Esophagus squamous epithelium (tissue), 5 donors: ENCODE results near the gene UPK1B. TPM values are rescaled to one million over a fixed set of nuclear protein-coding genes. Genes with fewer than 3 reads are reported as not detected.

Experiments
- DNase-seq: peaks from one replicate; lab custom pipeline; 2025; lab: John Stamatoyannopoulos, UW
- H3K27ac ChIP-seq, 4 donors: fragments of 200-600 bp; sonication (generic); one replicate each; pipeline ENCODE4 v1.5.1; 2016 to 2019; ENCODE audit warnings: mild to moderate bottlenecking in 1 of 4
- H3K27me3 ChIP-seq, 4 donors: fragments of 200-600 bp; sonication (generic); 1 replicate in 3 of 4; 2 replicates in 1 of 4; pipeline versions ENCODE4 v1.5.1 to v1.6.0; 2017 to 2021; ENCODE audit warnings: antibody characterized with exemption in 1 of 4
- H3K36me3 ChIP-seq, 3 donors: fragments of 200-600 bp; sonication (generic); one replicate each; pipeline ENCODE4 v1.5.1; 2016 to 2019
- H3K4me1 ChIP-seq, 3 donors: fragments of 200-600 bp; sonication (generic); one replicate each; pipeline ENCODE4 v1.5.1; 2017 to 2019
- H3K4me3 ChIP-seq, 4 donors: fragments of 200-600 bp; sonication (generic); 1 replicate in 3 of 4; 2 replicates in 1 of 4; pipeline ENCODE4 v1.5.1; 2016 to 2019; ENCODE audit warnings: mild to moderate bottlenecking in 2 of 4, moderate library complexity in 1 of 4
- H3K9me3 ChIP-seq, 3 donors: fragments of 200-600 bp; sonication (generic); one replicate each; pipeline ENCODE4 v1.5.1; 2016 to 2019
- POLR2A ChIP-seq, 4 donors: fragments of 450-650 bp; IDR thresholded peaks; one replicate each; pipeline ENCODE4 v1.6.1; 2017; ENCODE audit warnings: antibody characterized with exemption in 4 of 4, mild to moderate bottlenecking in 4 of 4, moderate library complexity in 3 of 4
- WGBS, 2 donors: methylation state at CpG; one replicate each; pipeline ENCODE4 v1.1.5; 2018; 5-methylcytosine and 5-hydroxymethylcytosine counted together
- intact Hi-C: fragments of 100-400 bp; cut with DNase I; formaldehyde crosslinking; loops from one replicate; pipeline ENCODE4 v1.15.0; 2022
- total RNA-seq, 4 donors: library from RNA; depleted of rRNA; stranded (reverse); fragments of >200 nt; gene quantifications; one replicate each; pipeline ENCODE4 v1.1.0, GENCODE V29; 2016
- TF ChIP-seq, protein P1 (sequence below), 6 experiments: fragments of 450-650 bp in 4 of 6; fragments of 200-600 bp in 2 of 6; sonication (generic) in 2 of 6; IDR thresholded peaks; one replicate each; pipeline ENCODE4 v1.5.1; 2016 to 2019; ENCODE audit warnings: antibody characterized with exemption in 6 of 6, mild to moderate bottlenecking in 4 of 6, moderate library complexity in 4 of 6
- donor health status: DM: yes; HTN: yes; CAD: no.

Gene UPK1B
- total RNA-seq, 4 donors from 2014 or later: 0.26 to 5.9 (median 2.6) TPM

DNA sequence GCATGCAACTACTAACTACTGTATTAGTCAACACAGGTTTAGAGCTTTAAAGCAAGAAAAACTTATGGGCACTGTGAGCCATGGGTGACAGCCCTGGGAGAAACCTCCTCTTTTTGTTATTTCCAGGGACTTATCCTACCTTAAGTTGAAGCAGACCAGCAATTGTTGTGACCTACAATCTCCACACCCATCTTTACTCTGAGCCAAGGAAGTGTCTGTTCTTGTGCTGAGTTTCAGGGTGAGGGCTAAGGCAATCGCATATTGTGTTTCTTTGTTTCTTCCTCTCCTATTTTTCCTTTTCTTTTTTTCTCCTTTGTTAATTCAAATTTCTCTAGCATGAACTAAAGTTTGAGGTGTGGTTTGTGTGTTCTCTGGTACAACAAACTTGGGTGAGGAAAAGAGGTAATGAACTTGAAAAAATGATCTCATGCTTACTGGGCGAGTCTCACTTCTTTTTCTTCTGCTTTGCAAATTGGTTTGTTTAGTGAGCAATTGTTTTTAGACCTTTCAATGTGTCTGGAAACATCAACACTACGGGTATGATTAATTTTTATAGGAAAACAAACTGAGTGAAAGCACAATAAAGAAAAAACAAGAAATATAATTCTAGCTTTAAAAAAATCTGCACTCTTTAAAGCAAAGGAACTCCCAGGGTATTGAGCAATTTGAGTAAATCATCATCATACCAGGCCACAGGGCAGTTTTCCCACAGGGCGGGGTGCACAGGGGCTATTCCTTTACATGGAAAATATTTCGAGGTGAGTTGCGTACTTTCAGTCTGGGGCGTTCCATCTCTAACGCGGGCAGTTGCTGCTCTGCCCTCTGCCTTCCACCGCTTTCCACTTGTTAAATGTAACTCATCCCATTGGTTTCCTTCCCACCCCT lies 2.7 kb downstream of the UPK1B start:
- DNase-seq: no peak
- Histone ChIP-seq H3K27ac (peak overlapping the region; percentile 55 to 84 (median 74)), H3K9me3 (no peaks in the 10 kb centered on the region), H3K4me3 (no peak overlapping the region), H3K36me3 (no peaks in the 10 kb centered on the region), H3K4me1 (peaks cover 0 to 18% (median 0%) of the 10 kb centered on the region in 3 donors), H3K27me3 (no peaks in the 10 kb centered on the region)
- no peak for TF ChIP-seq POLR2A (IDR thresholded peaks at IDR 0.05)
- TF ChIP-seq, protein P1, sequence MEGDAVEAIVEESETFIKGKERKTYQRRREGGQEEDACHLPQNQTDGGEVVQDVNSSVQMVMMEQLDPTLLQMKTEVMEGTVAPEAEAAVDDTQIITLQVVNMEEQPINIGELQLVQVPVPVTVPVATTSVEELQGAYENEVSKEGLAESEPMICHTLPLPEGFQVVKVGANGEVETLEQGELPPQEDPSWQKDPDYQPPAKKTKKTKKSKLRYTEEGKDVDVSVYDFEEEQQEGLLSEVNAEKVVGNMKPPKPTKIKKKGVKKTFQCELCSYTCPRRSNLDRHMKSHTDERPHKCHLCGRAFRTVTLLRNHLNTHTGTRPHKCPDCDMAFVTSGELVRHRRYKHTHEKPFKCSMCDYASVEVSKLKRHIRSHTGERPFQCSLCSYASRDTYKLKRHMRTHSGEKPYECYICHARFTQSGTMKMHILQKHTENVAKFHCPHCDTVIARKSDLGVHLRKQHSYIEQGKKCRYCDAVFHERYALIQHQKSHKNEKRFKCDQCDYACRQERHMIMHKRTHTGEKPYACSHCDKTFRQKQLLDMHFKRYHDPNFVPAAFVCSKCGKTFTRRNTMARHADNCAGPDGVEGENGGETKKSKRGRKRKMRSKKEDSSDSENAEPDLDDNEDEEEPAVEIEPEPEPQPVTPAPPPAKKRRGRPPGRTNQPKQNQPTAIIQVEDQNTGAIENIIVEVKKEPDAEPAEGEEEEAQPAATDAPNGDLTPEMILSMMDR (IDR thresholded peaks at IDR 0.05): no peak
- 47 to 53% methylated on average over 10 of the region's 10 CpGs for WGBS, 2 donors
- intact Hi-C loops: no loop called here

GRCh38 chr3:119176778-119177177 lies 3.4 kb downstream of the UPK1B start:
- intact Hi-C loops: no loop called here
- WGBS, 2 donors: 50 to 62% methylated on average over 4 of the region's 4 CpGs
- DNase-seq: no peak
- H3K27me3 ChIP-seq: no peaks in the 10 kb centered on the region
- H3K9me3 ChIP-seq: no peaks in the 10 kb centered on the region
- no peak overlapping the region for H3K4me3 ChIP-seq
- no peaks in the 10 kb centered on the region for H3K36me3 ChIP-seq
- peak overlapping the region in 3 of 4 donors; percentile 66 to 84 (median 82) for H3K27ac ChIP-seq
- peaks cover 0 to 18% (median 0%) of the 10 kb centered on the region in 3 donors for H3K4me1 ChIP-seq
- TF ChIP-seq POLR2A (IDR thresholded peaks at IDR 0.05): no peak
- TF ChIP-seq, protein P1 (IDR thresholded peaks at IDR 0.05): no peak

DNA sequence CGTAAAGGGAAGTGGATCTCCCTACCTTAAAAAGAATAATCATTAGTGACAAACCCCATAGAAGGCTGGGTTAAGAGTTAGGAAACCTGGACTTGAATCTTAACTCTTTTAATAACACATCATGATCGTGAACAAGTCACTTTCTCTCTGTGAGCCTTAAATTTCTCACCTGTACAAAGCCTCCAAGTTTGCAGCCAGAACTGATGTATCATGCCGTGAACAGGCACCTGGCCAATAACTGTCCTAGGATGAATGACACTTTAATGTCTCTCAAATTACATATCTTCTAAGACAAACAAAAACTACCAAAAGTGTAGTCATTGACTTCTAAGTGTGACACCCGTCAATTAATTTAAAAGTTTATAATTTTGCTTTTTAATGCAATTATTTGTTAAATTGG lies 3.9 kb downstream of the UPK1B start:
- Histone ChIP-seq H3K27ac (peak overlapping the region in 3 of 4 donors; percentile 66 to 84 (median 82)), H3K4me1 (peaks cover 0 to 18% (median 0%) of the 10 kb centered on the region in 3 donors), H3K9me3 (no peaks in the 10 kb centered on the region), H3K36me3 (no peaks in the 10 kb centered on the region), H3K4me3 (no peak overlapping the region), H3K27me3 (no peaks in the 10 kb centered on the region)
- TF ChIP-seq POLR2A (IDR thresholded peaks at IDR 0.05): no peak
- TF ChIP-seq, protein P1 (IDR thresholded peaks at IDR 0.05): no peak
- 54 to 62% methylated on average over 4 of the region's 4 CpGs for WGBS, 2 donors
- intact Hi-C loops: no loop called here
- DNase-seq: no peak

- H3K27me3 ChIP-seq: no peaks in the 10 kb centered on the region
- no peak overlapping the region for H3K27ac ChIP-seq
- H3K36me3 ChIP-seq: no peaks in the 10 kb centered on the region
- no peaks in the 10 kb centered on the region for H3K9me3 ChIP-seq
- WGBS, 2 donors: 31 to 60% methylated on average over 3 of the region's 3 CpGs
- no peak for DNase-seq
- intact Hi-C loops: no loop called here
- H3K4me3 ChIP-seq: no peak overlapping the region
- H3K4me1 ChIP-seq: peaks cover 0 to 5% (median 0%) of the 10 kb centered on the region in 3 donors
- TF ChIP-seq POLR2A (IDR thresholded peaks at IDR 0.05): no peak
- TF ChIP-seq, protein P1 (IDR thresholded peaks at IDR 0.05): no peak
Measured at GRCh38 chr3:119181765-119182164, 8.4 kb downstream of the UPK1B start.

- DNase-seq: no peak
- intact Hi-C loops: no loop called here
- H3K27me3 ChIP-seq: no peaks in the 10 kb centered on the region
- no peak overlapping the region for H3K4me3 ChIP-seq
- H3K36me3 ChIP-seq: no peaks in the 10 kb centered on the region
- no peak overlapping the region for H3K27ac ChIP-seq
- H3K4me1 ChIP-seq: no peaks in the 10 kb centered on the region
- no peaks in the 10 kb centered on the region for H3K9me3 ChIP-seq
- WGBS, 2 donors: 83 to 94% methylated on average over 7 of the region's 9 CpGs
- TF ChIP-seq, protein P1 (IDR thresholded peaks at IDR 0.05): no peak
- TF ChIP-seq POLR2A (IDR thresholded peaks at IDR 0.05): no peak
Measured at GRCh38 chr3:119184111-119184510, 10.7 kb downstream of the UPK1B start.
